Ovary (tissue), 1 donor: ENCODE data around the gene OGFOD3.

ENCODE experiments used
- EP300 ChIP-seq: sonication (generic); formaldehyde crosslinking; IDR thresholded peaks from one replicate; pipeline ENCODE4 v1.6.1; 2017; ENCODE audit warnings: antibody characterized with exemption
- POLR2A ChIP-seq: fragments of 450-650 bp; IDR thresholded peaks from one replicate; pipeline ENCODE4 v1.6.1; 2017; ENCODE audit warnings: antibody characterized with exemption, mild to moderate bottlenecking, moderate library complexity

DNA sequence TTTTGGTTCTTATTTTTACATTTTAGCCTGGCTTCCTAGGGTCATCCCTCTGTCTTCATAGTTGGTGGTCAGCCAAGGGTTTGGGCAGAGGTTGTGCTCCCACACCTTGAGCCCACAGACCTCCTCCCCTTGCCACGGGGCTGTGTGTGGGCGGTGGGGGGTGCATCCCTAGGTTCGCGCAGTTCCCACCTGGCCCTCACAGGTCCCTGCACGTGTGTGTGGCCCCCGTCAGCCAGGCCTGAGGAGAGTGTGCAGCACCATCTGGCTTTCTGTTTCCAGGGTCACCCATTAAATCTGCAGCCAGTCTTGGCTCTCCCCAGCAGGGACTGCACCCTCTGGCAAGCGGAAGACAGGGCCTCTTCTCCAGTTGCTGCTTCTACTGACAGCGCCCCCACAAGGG, 13.6 kb upstream of the OGFOD3 start:
- TF ChIP-seq POLR2A = no peak
- no peak for TF ChIP-seq EP300
